Measurements from ENCODE around the gene DOK5.

Gene DOK5

GRCh38 chr20:54643761-54644160 lies 168.4 kb downstream of the DOK5 start:
- no peak overlapping the region for H3K4me3 ChIP-seq (ENCODE audit: low read depth, low read length)
- H3K27ac ChIP-seq = no peak overlapping the region
- in situ Hi-C loops (cut with HindIII; ENCODE audit: low pct_ligation_motif_present, low sequenced_read_pairs) = no loop called here
- TF ChIP-seq CTCF (IDR thresholded peaks at IDR 0.05; ENCODE audit: low read depth, low read length, missing control alignments) = no peak
- DNase-seq = peak; percentile 84
- no peaks in the 10 kb centered on the region for H3K36me3 ChIP-seq (replicated peaks)
- no peaks in the 10 kb centered on the region for H3K27me3 ChIP-seq (replicated peaks)

- Histone ChIP-seq H3K27ac (no peak overlapping the region), H3K4me3 (ENCODE audit: low read depth, low read length) (no peak overlapping the region), H3K36me3 (replicated peaks) (no peaks in the 10 kb centered on the region), H3K27me3 (replicated peaks) (no peaks in the 10 kb centered on the region)
- in situ Hi-C loops (cut with HindIII; ENCODE audit: low pct_ligation_motif_present, low sequenced_read_pairs) = no loop called here
- no peak for DNase-seq
- TF ChIP-seq CTCF (IDR thresholded peaks at IDR 0.05; ENCODE audit: low read depth, low read length, missing control alignments) = no peak
Measured at GRCh38 chr20:54645445-54646155, 170.2 kb downstream of the DOK5 start.

GRCh38 chr20:54646156-54646517 lies 170.7 kb downstream of the DOK5 start:
- H3K36me3 ChIP-seq (replicated peaks) = no peaks in the 10 kb centered on the region
- no peak for TF ChIP-seq CTCF (IDR thresholded peaks at IDR 0.05; ENCODE audit: low read depth, low read length, missing control alignments)
- DNase-seq = no peak
- H3K27me3 ChIP-seq (replicated peaks) = no peaks in the 10 kb centered on the region
- H3K4me3 ChIP-seq (ENCODE audit: low read depth, low read length) = no peak overlapping the region
- no peak overlapping the region for H3K27ac ChIP-seq
- in situ Hi-C loops (cut with HindIII; ENCODE audit: low pct_ligation_motif_present, low sequenced_read_pairs) = no loop called here

GRCh38 chr20:54648421-54649142 lies 173.2 kb downstream of the DOK5 start:
- Histone ChIP-seq H3K27me3 (replicated peaks) (no peaks in the 10 kb centered on the region), H3K36me3 (replicated peaks) (no peaks in the 10 kb centered on the region), H3K27ac (no peak overlapping the region), H3K4me3 (ENCODE audit: low read depth, low read length) (no peak overlapping the region)
- in situ Hi-C loops (cut with HindIII; ENCODE audit: low pct_ligation_motif_present, low sequenced_read_pairs) = no loop called here
- DNase-seq = no peak
- no peak for TF ChIP-seq CTCF (IDR thresholded peaks at IDR 0.05; ENCODE audit: low read depth, low read length, missing control alignments)

- no peaks in the 10 kb centered on the region for H3K27me3 ChIP-seq (replicated peaks)
- H3K4me3 ChIP-seq (ENCODE audit: low read depth, low read length) = no peak overlapping the region
- no peaks in the 10 kb centered on the region for H3K36me3 ChIP-seq (replicated peaks)
- peak; percentile 85 for TF ChIP-seq CTCF (IDR thresholded peaks at IDR 0.05; ENCODE audit: low read depth, low read length, missing control alignments)
- peak; percentile 69 for DNase-seq
- H3K27ac ChIP-seq = no peak overlapping the region
- in situ Hi-C loops (cut with HindIII; ENCODE audit: low pct_ligation_motif_present, low sequenced_read_pairs) = no loop called here
Measured at GRCh38 chr20:54649511-54649962, 174.1 kb downstream of the DOK5 start.

All from brain microvascular endothelial cell (primary cell).